HAP-1 (cell line): ENCODE measurements around the gene MAPK6.
"Not testable (repeated sequence)": the region's sequence is repeated elsewhere in the genome, so short reads cannot be mapped to it uniquely, and the experiment has no call there.

Source experiments
- DNase-seq, 2 experiments: peaks; one replicate each; pipeline ENCODE4 v3.0.0-alpha.2; 2016 to 2020; ENCODE audit warnings: low spot score in 2 of 2
- H3K27me3 ChIP-seq: fragments of 250-450 bp; sonication (Bioruptor Pico); 2 replicates; pipeline ENCODE4 v1.5.1; 2020; ENCODE audit warnings: low read depth, mild to moderate bottlenecking, moderate library complexity
- H3K36me3 ChIP-seq: fragments of 250-450 bp; sonication (Bioruptor Pico); replicated peaks from 2 replicates; pipeline ENCODE4 v1.5.1; 2020; ENCODE audit warnings: mild to moderate bottlenecking
- H3K4me1 ChIP-seq: fragments of 250-450 bp; sonication (Bioruptor Pico); 2 replicates; pipeline ENCODE4 v1.5.1; 2020; ENCODE audit warnings: mild to moderate bottlenecking
- H3K4me3 ChIP-seq: fragments of 250-450 bp; sonication (Bioruptor Pico); 2 replicates; pipeline ENCODE4 v1.5.1; 2020; ENCODE audit warnings: mild to moderate bottlenecking, moderate library complexity
- H3K9me3 ChIP-seq: fragments of 250-450 bp; sonication (Bioruptor Pico); 2 replicates; pipeline ENCODE4 v1.5.1; 2020; ENCODE audit warnings: mild to moderate bottlenecking, moderate library complexity
- in situ Hi-C: fragments of 300-500 bp; cut with MboI; formaldehyde crosslinking; loops from 3 replicates; pipeline ENCODE4 v1.14.3; 2020; ENCODE audit warnings: low sequenced_read_pairs, inconsistent platforms, mixed read lengths

Gene MAPK6

DNA sequence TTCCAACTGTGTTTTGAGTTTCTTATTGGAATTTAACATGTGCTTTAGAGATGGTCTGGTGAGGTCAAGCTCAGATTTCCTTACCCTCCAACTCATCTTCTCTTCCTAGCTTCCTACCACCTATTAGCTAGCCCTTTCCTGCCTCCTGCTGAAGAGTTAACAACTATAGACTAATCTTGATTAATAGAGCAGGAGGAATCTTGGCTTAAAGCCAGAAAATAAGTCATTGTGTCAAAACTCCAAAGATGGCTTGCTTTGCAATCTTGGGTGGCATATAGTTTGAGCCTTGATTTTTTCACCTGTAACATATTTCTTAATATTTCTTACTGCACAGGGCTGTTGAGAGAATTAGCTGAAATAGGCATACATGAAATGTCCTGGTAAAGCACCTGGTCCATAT lies 66.3 kb downstream of the MAPK6 start:
- no peak for DNase-seq
- peaks cover 5% of the 10 kb centered on the region; the same call in 1 of the 2 replicates for H3K9me3 ChIP-seq
- H3K4me1 ChIP-seq = no peaks in the 10 kb centered on the region
- no peaks in the 10 kb centered on the region for H3K36me3 ChIP-seq
- no peaks in the 10 kb centered on the region for H3K27me3 ChIP-seq
- no peak overlapping the region for H3K4me3 ChIP-seq
- in situ Hi-C loops = no loop called here

DNA sequence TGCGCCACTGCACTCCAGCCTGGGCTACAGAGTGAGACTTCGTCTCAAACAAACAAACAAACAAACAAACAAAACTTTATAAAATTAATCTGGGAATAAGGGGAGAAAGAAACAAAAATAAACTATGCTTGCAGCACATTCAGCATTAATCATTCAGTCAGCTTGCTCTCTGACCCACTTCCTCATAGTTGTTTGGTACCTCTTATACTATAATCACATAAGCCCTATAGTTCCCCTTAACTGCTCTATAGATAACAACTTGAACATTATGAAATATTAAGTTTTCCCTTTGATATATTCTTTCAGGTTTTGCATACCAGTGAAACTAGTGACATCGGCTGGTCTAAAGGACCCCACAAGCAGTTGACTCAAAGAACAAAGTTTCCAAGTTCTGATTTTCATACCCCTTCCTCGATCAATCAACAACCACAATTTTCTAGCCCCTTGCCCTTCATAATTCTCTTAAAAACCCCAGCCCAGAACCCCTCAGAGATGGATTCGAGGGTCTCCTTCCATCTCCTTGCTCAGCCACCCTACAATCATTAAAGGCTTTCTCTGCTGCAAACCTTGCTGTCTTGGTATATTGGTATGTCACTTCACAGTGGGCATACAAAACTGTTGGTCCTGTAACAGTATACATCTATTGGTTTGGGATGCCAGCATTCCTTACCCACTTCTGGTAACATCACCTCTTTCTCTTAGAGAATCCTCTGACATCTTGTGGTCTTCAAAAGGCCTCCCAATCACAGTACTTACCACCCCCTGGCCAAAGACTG lies 67.2 kb downstream of the MAPK6 start:
- H3K27me3 ChIP-seq = no peaks in the 10 kb centered on the region
- no peaks in the 10 kb centered on the region for H3K4me1 ChIP-seq
- peaks cover 5% of the 10 kb centered on the region; the same call in 1 of the 2 replicates for H3K9me3 ChIP-seq
- no peak overlapping the region for H3K4me3 ChIP-seq
- no peak for DNase-seq
- H3K36me3 ChIP-seq = no peaks in the 10 kb centered on the region
- in situ Hi-C loops = no loop called here

DNA sequence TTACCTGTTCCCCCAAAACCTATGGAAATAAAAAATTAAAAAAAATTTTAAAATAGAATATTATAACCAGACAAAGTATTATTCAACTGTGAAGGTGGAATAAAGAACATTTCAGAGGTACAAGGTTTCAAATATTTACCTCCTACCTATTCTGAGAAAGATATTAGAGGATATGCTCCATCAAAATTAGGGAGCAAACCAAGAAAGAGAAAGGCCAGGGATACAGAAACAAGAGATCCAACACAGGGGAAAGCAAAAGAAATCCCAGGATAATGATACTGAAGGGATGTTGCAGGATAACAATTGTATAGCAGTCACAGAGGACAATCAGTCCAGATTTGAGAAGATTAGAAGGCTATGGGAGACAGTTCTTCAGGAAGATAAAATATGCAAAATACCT lies 71.2 kb downstream of the MAPK6 start:
- in situ Hi-C loops = no loop called here
- no peaks in the 10 kb centered on the region for H3K4me1 ChIP-seq
- no peak overlapping the region for H3K4me3 ChIP-seq
- peaks cover 5% of the 10 kb centered on the region; the same call in 1 of the 2 replicates for H3K9me3 ChIP-seq
- H3K27me3 ChIP-seq = no peaks in the 10 kb centered on the region
- no peak for DNase-seq
- H3K36me3 ChIP-seq = no peaks in the 10 kb centered on the region

DNA sequence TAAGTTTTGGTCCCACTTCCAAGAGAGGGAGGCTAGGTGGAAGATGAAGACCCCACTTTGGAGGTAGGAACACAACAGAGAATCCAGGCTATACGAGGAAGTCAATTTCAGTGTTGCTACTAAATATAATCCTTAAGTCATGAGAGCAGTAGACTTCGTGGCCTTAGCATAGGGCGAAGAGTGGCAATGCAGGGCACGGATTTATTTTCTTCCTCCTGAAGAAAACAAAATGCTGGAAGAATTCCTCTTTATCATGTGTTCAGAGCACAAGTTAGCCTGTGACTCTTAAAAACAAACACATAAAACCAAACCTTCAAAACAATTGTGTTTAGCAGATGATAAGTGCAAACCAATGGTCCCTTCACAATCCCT lies 74.1 kb downstream of the MAPK6 start:
- no peak for DNase-seq
- in situ Hi-C loops = no loop called here
- Histone ChIP-seq H3K4me3 (no peak overlapping the region), H3K4me1 (no peaks in the 10 kb centered on the region), H3K9me3 (peaks cover 2% of the 10 kb centered on the region; the same call in 1 of the 2 replicates), H3K36me3 (no peaks in the 10 kb centered on the region), H3K27me3 (no peaks in the 10 kb centered on the region)

DNA sequence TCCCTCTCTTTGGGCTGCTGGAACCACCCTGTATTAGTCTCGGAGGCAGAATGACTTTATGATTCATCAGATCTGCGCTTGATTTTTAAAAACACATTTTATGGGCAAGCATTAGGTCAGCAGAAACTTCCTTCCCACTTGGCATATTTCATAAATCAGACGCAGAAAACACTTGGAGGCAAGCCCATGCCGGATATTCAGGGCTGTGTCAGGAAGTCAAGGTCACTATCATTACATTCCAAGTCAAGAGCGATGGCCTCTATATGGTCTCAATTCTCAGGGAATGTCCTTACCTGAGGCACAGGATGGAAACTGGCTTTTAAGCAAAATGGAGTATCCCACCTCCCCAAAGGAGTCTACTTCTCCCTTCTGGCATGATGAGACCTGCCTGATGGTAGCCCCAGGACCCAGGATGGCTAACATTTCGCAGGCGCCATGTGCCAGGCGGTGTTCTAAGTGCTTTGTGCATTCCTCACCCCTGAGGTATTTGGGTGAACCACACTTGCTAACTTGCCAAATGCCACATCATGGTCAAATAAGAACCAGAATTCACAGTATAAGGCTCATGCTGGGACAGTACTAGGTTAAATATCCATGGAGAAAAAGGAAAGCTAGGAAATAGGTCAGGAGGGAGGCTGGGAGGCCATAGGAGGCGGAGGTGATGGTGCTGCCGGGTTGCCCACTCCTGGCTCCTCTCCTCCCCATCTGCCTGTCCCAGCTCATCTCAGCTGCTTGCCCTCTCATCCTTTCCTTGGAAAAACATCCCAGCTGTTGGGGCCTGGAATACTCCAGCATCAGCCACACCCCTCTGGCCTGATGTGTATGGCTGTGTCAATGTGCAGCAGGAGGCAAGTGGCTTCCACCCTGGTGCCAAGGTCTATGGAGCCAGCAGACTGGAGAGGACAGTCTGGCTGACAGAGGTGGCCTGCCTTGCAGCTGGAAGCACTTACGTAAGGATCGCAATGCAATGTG lies 74.8 kb downstream of the MAPK6 start:
- no peak for DNase-seq

DNA sequence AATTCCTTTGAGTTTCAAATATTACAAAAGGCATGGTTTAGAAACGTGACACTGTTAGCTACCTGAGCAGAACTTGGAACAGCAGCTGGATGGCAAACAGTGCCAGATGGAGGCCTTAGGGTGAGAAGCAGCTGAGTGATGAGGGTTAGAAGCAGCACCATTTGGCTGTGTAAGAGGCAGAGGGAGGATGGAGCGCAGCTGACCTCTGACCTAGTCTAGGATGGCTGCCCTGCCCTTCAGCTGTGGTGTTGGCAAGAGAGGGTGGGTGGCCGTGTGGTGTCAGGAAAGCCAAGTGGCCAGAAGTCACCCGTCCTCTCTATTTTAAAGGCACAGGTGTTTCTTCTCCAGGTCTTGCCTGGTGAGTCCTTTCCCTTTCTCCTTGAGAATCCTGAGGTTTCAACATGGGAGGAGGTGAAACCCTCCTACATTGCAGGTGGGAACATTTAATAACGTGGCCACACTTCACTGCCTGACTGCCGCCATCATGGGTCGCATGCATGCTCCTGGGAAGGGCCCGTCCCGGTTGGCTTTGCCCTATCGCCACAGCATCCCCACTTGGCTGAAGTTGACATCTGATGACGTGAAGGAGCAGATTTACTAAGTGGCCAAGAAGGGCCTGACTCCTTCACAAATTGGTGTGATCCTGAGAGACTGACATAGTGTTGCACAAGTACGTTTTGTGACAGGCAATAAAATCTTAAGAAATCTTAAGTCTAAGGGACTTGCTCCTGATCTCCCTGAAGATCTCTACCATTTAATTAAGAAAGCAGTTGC lies 76.0 kb downstream of the MAPK6 start:
- Histone ChIP-seq H3K27me3 (no peaks in the 10 kb centered on the region), H3K4me3 (no peak overlapping the region), H3K36me3 (no peaks in the 10 kb centered on the region), H3K4me1 (no peaks in the 10 kb centered on the region), H3K9me3 (peaks cover 2% of the 10 kb centered on the region; the same call in 1 of the 2 replicates)
- in situ Hi-C loops = no loop called here
- no peak for DNase-seq

More for the DNA sequence above, 74.8 kb downstream of the MAPK6 start:
- H3K27me3 ChIP-seq = no peaks in the 10 kb centered on the region
- in situ Hi-C loops = no loop called here
- no peaks in the 10 kb centered on the region for H3K4me1 ChIP-seq
- peaks cover 2% of the 10 kb centered on the region; the same call in 1 of the 2 replicates for H3K9me3 ChIP-seq
- no peak overlapping the region for H3K4me3 ChIP-seq
- H3K36me3 ChIP-seq = no peaks in the 10 kb centered on the region

DNA sequence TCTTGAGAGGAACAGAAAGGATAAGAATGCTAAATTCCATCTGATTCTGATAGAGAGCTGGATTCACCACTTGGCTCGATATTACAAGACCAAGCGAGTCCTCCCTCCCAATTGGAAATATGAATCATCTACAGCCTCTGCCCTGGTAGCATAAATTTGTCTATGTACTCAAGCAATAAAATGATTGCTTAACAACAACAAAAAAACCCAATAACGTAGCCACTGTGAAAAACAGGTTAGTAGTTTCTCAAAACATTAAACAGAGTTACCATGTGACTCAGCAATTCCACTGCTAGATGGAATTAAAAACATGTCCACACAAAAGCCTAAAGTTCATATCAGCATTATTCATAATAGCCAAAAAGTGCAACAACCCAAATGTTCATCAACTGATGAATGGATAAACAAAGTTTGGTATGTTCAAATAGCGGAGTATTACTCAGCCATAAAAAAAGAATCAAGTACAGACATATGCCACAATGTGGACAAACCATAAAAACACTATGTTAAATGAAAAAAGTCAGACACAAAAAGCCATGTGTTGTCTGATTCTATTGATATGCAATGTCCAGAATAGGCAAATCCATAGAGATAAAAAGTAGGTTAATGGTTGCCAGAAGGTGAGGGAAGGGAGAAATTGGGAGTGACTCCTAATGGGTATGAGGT lies 76.7 kb downstream of the MAPK6 start:
- no peak for DNase-seq
- in situ Hi-C loops = no loop called here
- Histone ChIP-seq H3K27me3 (no peaks in the 10 kb centered on the region), H3K4me3 (no peak overlapping the region), H3K4me1 (no peaks in the 10 kb centered on the region), H3K36me3 (no peaks in the 10 kb centered on the region), H3K9me3 (no peaks in the 10 kb centered on the region)

DNA sequence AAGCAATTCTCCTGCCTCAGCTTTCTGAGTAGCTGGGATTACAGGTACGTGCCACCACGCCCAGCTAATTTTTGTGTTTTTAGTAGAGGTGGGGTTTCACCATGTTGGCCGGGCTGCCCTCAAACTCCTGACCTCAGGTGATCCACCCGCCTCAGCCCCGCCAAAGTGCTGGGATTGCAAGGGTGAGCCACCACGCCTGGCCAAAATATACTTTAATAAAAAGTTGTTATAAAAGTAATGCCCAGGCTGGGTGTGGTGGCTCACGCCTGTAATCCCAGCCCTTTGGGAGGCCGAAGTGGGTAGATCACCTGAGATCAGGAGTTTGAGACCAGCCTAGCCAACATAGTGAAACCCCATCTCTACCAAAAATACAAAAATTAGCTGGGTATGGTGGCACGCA lies 77.5 kb downstream of the MAPK6 start:
- H3K9me3 ChIP-seq, in situ Hi-C loops, H3K4me1 ChIP-seq, H3K27me3 ChIP-seq, DNase-seq, H3K36me3 ChIP-seq, H3K4me3 ChIP-seq: not testable (repeated sequence)

DNA sequence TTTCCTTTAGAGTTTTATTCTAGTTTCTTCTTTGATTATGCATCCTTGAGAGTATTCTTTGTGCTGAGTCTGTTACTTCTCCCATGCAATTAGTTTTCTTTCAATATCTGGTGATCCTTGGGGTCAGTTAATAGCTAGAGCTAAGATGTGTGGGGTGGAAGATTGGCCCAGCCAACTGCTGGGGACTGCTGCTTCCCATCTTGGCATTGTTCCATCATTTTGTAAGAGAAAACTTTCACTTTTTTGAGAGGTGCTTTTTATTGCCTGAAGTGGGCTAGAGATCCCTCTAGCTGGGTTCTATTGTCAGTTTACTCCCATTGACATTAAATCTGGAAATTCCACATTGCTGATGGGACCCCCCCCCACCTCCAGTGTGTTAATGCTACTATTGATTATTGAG lies 78.2 kb downstream of the MAPK6 start:
- Histone ChIP-seq H3K27me3 (no peaks in the 10 kb centered on the region), H3K36me3 (no peaks in the 10 kb centered on the region), H3K4me3 (no peak overlapping the region), H3K4me1 (no peaks in the 10 kb centered on the region), H3K9me3 (no peaks in the 10 kb centered on the region)
- in situ Hi-C loops = no loop called here
- no peak for DNase-seq

DNA sequence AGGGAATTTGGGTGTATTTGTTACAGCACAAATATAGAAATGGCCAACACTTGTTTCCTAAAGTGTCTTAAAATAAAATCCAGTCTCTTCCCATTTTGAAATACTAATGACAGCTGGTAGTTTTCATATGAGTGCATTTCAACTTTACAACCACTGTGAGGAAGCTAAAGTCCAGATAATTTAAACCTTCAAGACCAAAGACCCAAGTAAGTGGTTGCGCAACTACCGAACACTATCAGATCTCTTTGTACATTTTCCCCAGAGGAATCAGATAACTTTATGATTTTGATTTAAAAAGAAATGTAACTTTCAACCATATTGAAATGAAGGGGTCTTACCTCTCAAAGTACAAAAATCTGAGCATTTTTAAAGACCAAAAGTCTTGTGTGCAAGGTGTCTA lies 79.3 kb downstream of the MAPK6 start:
- DNase-seq = no peak
- Histone ChIP-seq H3K27me3 (no peaks in the 10 kb centered on the region), H3K4me1 (no peaks in the 10 kb centered on the region), H3K9me3 (no peaks in the 10 kb centered on the region), H3K4me3 (no peak overlapping the region), H3K36me3 (no peaks in the 10 kb centered on the region)
- in situ Hi-C loops = no loop called here

DNA sequence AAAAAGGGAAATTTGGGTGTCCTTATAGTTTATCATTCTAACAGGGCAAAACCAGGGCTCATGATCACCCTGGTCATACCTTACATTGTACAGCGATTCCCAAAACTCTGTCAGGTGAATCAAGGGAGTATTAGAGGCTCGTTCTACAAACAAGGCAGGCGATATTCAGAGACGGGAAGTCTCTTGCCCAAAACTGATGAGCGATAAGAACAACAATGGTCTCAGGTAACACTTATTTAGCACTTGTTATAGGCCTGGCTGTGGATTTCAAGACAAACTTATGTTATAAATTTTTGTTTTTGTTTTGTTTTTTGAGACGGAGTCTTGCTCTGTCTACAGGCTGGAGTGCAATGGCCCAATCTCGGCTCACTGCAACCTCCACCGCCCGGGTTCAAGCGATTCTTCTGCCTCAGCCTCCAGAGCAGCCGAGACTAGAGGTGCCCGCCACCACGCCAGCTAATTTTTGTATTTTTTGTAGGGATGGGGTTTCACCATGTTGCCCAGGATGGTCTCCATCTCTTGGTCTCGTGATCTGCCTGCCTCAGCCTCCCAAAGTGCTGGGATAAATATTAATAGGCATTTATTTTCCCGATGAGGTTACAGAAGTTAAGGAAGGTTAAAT lies 80.7 kb downstream of the MAPK6 start:
- H3K9me3 ChIP-seq = no peaks in the 10 kb centered on the region
- no peak for DNase-seq
- no peaks in the 10 kb centered on the region for H3K4me1 ChIP-seq
- no peak overlapping the region for H3K4me3 ChIP-seq
- no peaks in the 10 kb centered on the region for H3K27me3 ChIP-seq
- H3K36me3 ChIP-seq = no peaks in the 10 kb centered on the region
- in situ Hi-C loops = no loop called here

DNA sequence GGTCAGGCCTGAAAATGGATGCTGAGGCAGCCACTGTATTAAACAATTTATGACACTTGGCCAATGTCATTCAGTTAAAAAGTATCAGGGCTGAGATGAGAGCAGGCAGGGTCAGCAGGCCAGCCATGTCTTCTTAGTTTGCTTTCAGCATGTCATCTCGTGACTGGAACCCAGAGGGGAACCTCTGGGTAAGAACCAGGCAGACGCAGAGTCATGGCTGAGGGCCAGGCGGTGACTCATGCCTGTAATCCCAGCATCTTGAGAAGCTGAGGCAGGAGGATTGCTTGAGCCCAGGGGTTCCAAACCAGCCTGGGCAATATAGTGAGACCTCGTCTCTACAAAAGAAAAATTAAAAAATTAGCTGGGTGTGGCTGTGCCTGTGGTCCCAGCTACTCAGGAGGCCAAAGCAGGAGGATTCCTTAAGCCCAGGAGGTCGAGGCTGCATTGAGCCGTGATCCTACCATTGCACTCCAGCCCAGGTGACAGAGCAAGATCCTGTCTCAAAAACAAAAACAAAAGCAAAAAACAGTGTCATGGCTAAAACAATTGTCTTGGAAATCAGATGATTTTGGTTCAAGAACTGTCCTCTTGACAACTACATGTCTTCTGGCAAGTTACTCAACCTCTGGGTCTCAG lies 81.9 kb downstream of the MAPK6 start:
- in situ Hi-C loops = no loop called here
- H3K27me3 ChIP-seq = no peaks in the 10 kb centered on the region
- H3K9me3 ChIP-seq = no peaks in the 10 kb centered on the region
- no peaks in the 10 kb centered on the region for H3K36me3 ChIP-seq
- no peak for DNase-seq
- H3K4me3 ChIP-seq = no peak overlapping the region
- no peaks in the 10 kb centered on the region for H3K4me1 ChIP-seq
